HepG2 (cell line): ENCODE data around the gene ZNF48. TPM values are rescaled to one million over a fixed set of nuclear protein-coding genes. Genes with fewer than 3 reads are reported as not detected.

Source experiments
- AKAP8 ChIP-seq: sonication (generic); formaldehyde crosslinking; IDR thresholded peaks from 2 replicates; pipeline ENCODE4 v1.5.1; 2020; ENCODE audit warnings: mild to moderate bottlenecking, missing genetic modification reagents
- CHCHD3 ChIP-seq: sonication (generic); formaldehyde crosslinking; IDR thresholded peaks from 2 replicates; pipeline ENCODE4 v1.8.0; 2022; ENCODE audit warnings: mild to moderate bottlenecking, missing genetic modification reagents, moderate library complexity
- HIC2 ChIP-seq: sonication (generic); formaldehyde crosslinking; IDR thresholded peaks from 2 replicates; pipeline ENCODE4 v1.9.0; 2022; ENCODE audit warnings: low read depth, missing genetic modification reagents
- HNRNPUL1 ChIP-seq: fragments of 200-400 bp; formaldehyde crosslinking; IDR thresholded peaks from 2 replicates; pipeline ENCODE4 v1.6.1; 2017; ENCODE audit warnings: low read depth, mild to moderate bottlenecking, low read length, moderate library complexity
- IKZF1 ChIP-seq: fragments of 450-650 bp; IDR thresholded peaks from 2 replicates; pipeline ENCODE4 v1.7.1; 2016
- IKZF4 ChIP-seq: sonication (generic); formaldehyde crosslinking; IDR thresholded peaks from 2 replicates; pipeline ENCODE4 v1.5.1; 2020; ENCODE audit warnings: borderline replicate concordance, mild to moderate bottlenecking, low read depth, missing genetic modification reagents; ENCODE audit errors: not compliant biosample characterization
- KDM5B ChIP-seq: sonication (generic); formaldehyde crosslinking; IDR thresholded peaks from 2 replicates; pipeline ENCODE4 v1.4.0; 2020; ENCODE audit warnings: missing genetic modification reagents, mild to moderate bottlenecking, borderline replicate concordance
- MZF1 ChIP-seq: sonication (generic); formaldehyde crosslinking; IDR thresholded peaks from 2 replicates; pipeline ENCODE4 v1.8.1; 2023; ENCODE audit warnings: mild to moderate bottlenecking, missing genetic modification reagents, borderline replicate concordance
- RELA ChIP-seq: sonication (generic); formaldehyde crosslinking; IDR thresholded peaks from 2 replicates; pipeline ENCODE4 v1.4.0; 2020; ENCODE audit warnings: missing genetic modification reagents
- STAT5B ChIP-seq: sonication (generic); formaldehyde crosslinking; IDR thresholded peaks from 2 replicates; pipeline ENCODE4 v1.4.0; 2020; ENCODE audit warnings: missing genetic modification reagents
- THRA ChIP-seq: sonication (generic); formaldehyde crosslinking; IDR thresholded peaks from 2 replicates; pipeline ENCODE4 v1.4.0; 2020; ENCODE audit warnings: missing genetic modification reagents, borderline replicate concordance
- ZNF230 ChIP-seq: sonication (generic); formaldehyde crosslinking; IDR thresholded peaks from 2 replicates; pipeline ENCODE4 v1.4.0; 2020; ENCODE audit warnings: mild to moderate bottlenecking, missing genetic modification reagents
- ZNF232 ChIP-seq: sonication (generic); formaldehyde crosslinking; IDR thresholded peaks from 2 replicates; pipeline ENCODE4 v1.4.0; 2020; ENCODE audit warnings: missing genetic modification reagents, borderline replicate concordance
- ZNF33B ChIP-seq: sonication (generic); formaldehyde crosslinking; IDR thresholded peaks from 2 replicates; pipeline ENCODE4 v1.5.1; 2020; ENCODE audit warnings: mild to moderate bottlenecking, missing genetic modification reagents
- ZNF790 ChIP-seq: sonication (generic); formaldehyde crosslinking; IDR thresholded peaks from 2 replicates; pipeline ENCODE4 v1.8.0; 2022; ENCODE audit warnings: missing genetic modification reagents, mild to moderate bottlenecking, borderline replicate concordance
- ZNF841 ChIP-seq: sonication (generic); formaldehyde crosslinking; IDR thresholded peaks from 2 replicates; pipeline ENCODE4 v1.8.1; 2023; ENCODE audit warnings: missing genetic modification reagents, borderline replicate concordance
- ZNF878 ChIP-seq: sonication (generic); formaldehyde crosslinking; IDR thresholded peaks from 2 replicates; pipeline ENCODE4 v1.8.1; 2023; ENCODE audit warnings: mild to moderate bottlenecking, missing genetic modification reagents, moderate library complexity
- polyA plus RNA-seq, 8 experiments: library from polyadenylated mRNA; depleted of rRNA in 3 of 8; stranded (reverse) in 7 of 8; unstranded in 1 of 8; fragments of >200 nt; fragmentation: Illumina TruSeq in 4 of 8; extraction: Trizol in 4 of 8; gene quantifications; 2 replicates each; pipeline versions ENCODE4 v1.2.1 to v1.2.3, GENCODE V29; 2011 to 2016; ENCODE audit warnings: low read depth in 4 of 8, missing spikeins in 1 of 8, mixed read lengths in 1 of 8; ENCODE audit not compliant: insufficient read depth in 1 of 8
- total RNA-seq, 5 experiments: library from RNA; depleted of rRNA; stranded (reverse); fragments of >200 nt; fragmentation: Illumina TruSeq; extraction: Trizol; gene quantifications; 2 replicates each; pipeline ENCODE4 v1.2.3, GENCODE V29; 2016; ENCODE audit warnings: low read depth in 1 of 5
- TF ChIP-seq, protein P1 (sequence below): sonication (generic); formaldehyde crosslinking; IDR thresholded peaks from 2 replicates; pipeline ENCODE4 v1.4.0; 2020; ENCODE audit warnings: missing genetic modification reagents
- TF ChIP-seq, protein P2 (sequence below): IDR thresholded peaks from 2 replicates; pipeline ENCODE4 v1.6.1; 2016

ZNF48 gene
- total and polyA plus RNA-seq, 2 of the 13 experiments (the other 11 are each of a cell fraction or from before 2014, with no cell fraction given): 9.9 to 12.3 TPM

DNA sequence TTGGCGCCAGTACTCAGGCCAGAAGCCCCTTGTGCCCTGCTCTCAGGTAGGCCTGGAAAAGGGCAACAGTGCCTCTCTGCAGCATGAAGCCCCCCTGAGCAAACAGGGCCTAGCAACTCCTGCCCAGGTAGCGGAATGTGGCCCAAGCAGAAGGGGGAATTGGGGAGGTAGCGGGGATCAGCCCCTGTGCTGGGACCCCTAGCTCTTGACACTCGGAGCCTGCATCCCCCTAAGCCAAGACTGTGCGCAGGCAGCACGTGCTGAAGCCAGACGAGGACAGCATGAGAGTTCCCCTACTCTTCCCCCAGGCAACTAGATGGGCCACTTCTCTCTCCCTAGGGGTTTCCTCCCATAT is 39.3 kb upstream of the ZNF48 start (continued):
- no peak; the same call in 1 of the 2 replicates for TF ChIP-seq ZNF232 (CRISPR knock-in tag)
- peak; percentile 76; the same call in 1 of the 2 replicates for TF ChIP-seq ZNF33B (CRISPR knock-in tag)
- TF ChIP-seq IKZF1: no peak
- TF ChIP-seq ZNF878 (CRISPR knock-in tag): no peak
- TF ChIP-seq THRA: no peak
- TF ChIP-seq ZNF230 (CRISPR knock-in tag): no peak
- TF ChIP-seq KDM5B (CRISPR knock-in tag): no peak
- TF ChIP-seq RELA (CRISPR knock-in tag): no peak
- no peak for TF ChIP-seq ZNF841 (CRISPR knock-in tag)
- TF ChIP-seq HNRNPUL1: no peak
- no peak for TF ChIP-seq CHCHD3 (CRISPR knock-in tag)
- TF ChIP-seq, protein P1, sequence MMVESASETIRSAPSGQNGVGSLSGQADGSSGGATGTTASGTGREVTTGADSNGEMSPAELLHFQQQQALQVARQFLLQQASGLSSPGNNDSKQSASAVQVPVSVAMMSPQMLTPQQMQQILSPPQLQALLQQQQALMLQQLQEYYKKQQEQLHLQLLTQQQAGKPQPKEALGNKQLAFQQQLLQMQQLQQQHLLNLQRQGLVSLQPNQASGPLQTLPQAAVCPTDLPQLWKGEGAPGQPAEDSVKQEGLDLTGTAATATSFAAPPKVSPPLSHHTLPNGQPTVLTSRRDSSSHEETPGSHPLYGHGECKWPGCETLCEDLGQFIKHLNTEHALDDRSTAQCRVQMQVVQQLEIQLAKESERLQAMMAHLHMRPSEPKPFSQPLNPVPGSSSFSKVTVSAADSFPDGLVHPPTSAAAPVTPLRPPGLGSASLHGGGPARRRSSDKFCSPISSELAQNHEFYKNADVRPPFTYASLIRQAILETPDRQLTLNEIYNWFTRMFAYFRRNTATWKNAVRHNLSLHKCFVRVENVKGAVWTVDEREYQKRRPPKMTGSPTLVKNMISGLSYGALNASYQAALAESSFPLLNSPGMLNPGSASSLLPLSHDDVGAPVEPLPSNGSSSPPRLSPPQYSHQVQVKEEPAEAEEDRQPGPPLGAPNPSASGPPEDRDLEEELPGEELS (CRISPR knock-in tag): no peak; the same call in 1 of the 2 replicates
- TF ChIP-seq IKZF4: no peak
- TF ChIP-seq, protein P2, sequence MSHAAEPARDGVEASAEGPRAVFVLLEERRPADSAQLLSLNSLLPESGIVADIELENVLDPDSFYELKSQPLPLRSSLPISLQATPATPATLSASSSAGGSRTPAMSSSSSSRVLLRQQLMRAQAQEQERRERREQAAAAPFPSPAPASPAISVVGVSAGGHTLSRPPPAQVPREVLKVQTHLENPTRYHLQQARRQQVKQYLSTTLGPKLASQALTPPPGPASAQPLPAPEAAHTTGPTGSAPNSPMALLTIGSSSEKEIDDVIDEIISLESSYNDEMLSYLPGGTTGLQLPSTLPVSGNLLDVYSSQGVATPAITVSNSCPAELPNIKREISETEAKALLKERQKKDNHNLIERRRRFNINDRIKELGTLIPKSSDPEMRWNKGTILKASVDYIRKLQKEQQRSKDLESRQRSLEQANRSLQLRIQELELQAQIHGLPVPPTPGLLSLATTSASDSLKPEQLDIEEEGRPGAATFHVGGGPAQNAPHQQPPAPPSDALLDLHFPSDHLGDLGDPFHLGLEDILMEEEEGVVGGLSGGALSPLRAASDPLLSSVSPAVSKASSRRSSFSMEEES: no peak; the same call in 1 of the 2 replicates
- TF ChIP-seq MZF1 (CRISPR knock-in tag): 0 out of 2 replicates have a peak, but pooled peaks have one; percentile 51
- TF ChIP-seq ZNF790: peak; percentile 58; the same call in 1 of the 2 replicates
- TF ChIP-seq AKAP8 (CRISPR knock-in tag): no peak
- 0 out of 2 replicates have a peak, but pooled peaks have one; percentile 4 for TF ChIP-seq STAT5B
- TF ChIP-seq HIC2: peak; percentile 31; the same call in 1 of the 2 replicates
